ENCODE data around the gene IL34. TPM values are rescaled to one million over a fixed set of nuclear protein-coding genes. Genes with fewer than 3 reads are reported as not detected.

Gene IL34
- total RNA-seq, 1 experiment from 2014 or later: 4.4 TPM

GRCh38 chr16:70697594-70698170, 51.3 kb downstream of the IL34 start:
- Mint-ChIP-seq H3K27ac (no peak overlapping the region; a peak in 1 of 7 replicates), H3K4me1 (peaks cover 38 to 42% of the 10 kb centered on the region in 2 experiments), H3K36me3 (ENCODE audit: insufficient read depth in 1 of 3, low read depth in 3 of 3) (peaks cover 8 to 12% (median 12%) of the 10 kb centered on the region in 3 experiments; a peak in 4 of 7 replicates), H3K9me3 (no peaks in the 10 kb centered on the region), H3K4me3 (no peak overlapping the region), H3K27me3 (ENCODE audit: low read depth) (no peaks in the 10 kb centered on the region)
- Histone ChIP-seq H4K5ac (ENCODE audit: insufficient read length, low read depth, low read length) (no peak overlapping the region), H3K27ac (ENCODE audit: insufficient read length, low read depth, low read length) (no peak overlapping the region), H3K9me3 (ENCODE audit: control insufficient read depth, low read depth, low read length) (no peaks in the 10 kb centered on the region), H2BK20ac (ENCODE audit: low read depth, low read length, poor library complexity, severe bottlenecking) (no peak overlapping the region), H2BK15ac (ENCODE audit: low read depth, low read length) (no peak overlapping the region), H4K8ac (replicated peaks; ENCODE audit: insufficient read length, low read depth, low read length) (no peak overlapping the region), H3K79me1 (ENCODE audit: insufficient read depth, low read depth, low read length, poor library complexity, severe bottlenecking) (no peaks in the 10 kb centered on the region), H3K4ac (ENCODE audit: low read depth, low read length) (no peak overlapping the region), H2BK120ac (ENCODE audit: low read depth, low read length, poor library complexity, severe bottlenecking) (no peak overlapping the region), H3K27me3 (ENCODE audit: insufficient read depth, low read length) (no peaks in the 10 kb centered on the region), H3K9ac (ENCODE audit: extremely low read depth, insufficient read length, low read length) (no peak overlapping the region), H4K91ac (ENCODE audit: insufficient read length, low read depth, low read length) (no peak overlapping the region), H3K4me2 (ENCODE audit: insufficient read depth, insufficient read length, low read length) (no peak overlapping the region), H3T11ph (ENCODE audit: low read length) (no peak overlapping the region), H3K79me2 (ENCODE audit: insufficient read depth, low read length) (no peaks in the 10 kb centered on the region), H4K20me1 (ENCODE audit: control insufficient read depth, insufficient read depth, insufficient read length) (no peaks in the 10 kb centered on the region), H3K23ac (ENCODE audit: insufficient read length, low read depth, low read length) (no peak overlapping the region), H3K4me1 (ENCODE audit: insufficient read depth, low read length) (no peaks in the 10 kb centered on the region; the same call in 1 of the 2 replicates), H2AK5ac (ENCODE audit: insufficient read length, low read length) (no peak overlapping the region), H3K18ac (ENCODE audit: insufficient read length, low read depth, low read length) (no peak overlapping the region), H3K56ac (ENCODE audit: insufficient read length, low read depth, low read length) (no peak overlapping the region), H2AFZ (ENCODE audit: low read length) (no peak overlapping the region), H2BK12ac (ENCODE audit: insufficient read length, low read depth, low read length) (no peak overlapping the region), H3K23me2 (ENCODE audit: insufficient read length, low read depth, low read length, poor library complexity, severe bottlenecking) (no peaks in the 10 kb centered on the region), H2BK5ac (ENCODE audit: insufficient read length, low read length) (no peak overlapping the region), H3K14ac (ENCODE audit: insufficient read depth, low read length) (no peak overlapping the region; the same call in 1 of the 2 replicates)
- DNase-seq: no peak
- TF ChIP-seq CTCF (conservative IDR thresholded peaks at IDR 0.05): no peak
- no CpG with 5 or more reads among the region's 14 CpGs for WGBS (ENCODE audit: extremely low coverage, insufficient read length, low lambda C conversion rate)

All from H9 (cell line).